GM18868 (cell line): ENCODE results near the gene DNTT.
A peak's percentile ranks its signal among the peaks of the same experiment; 100 is the strongest.

Experiments used
- ATAC-seq: cut with Tn5 transposase; IDR thresholded peaks from one replicate; pipeline ENCODE4 v1.9.1; 2021; ENCODE audit warnings: mild to moderate bottlenecking, moderate library complexity; ENCODE audit not compliant: unreplicated experiment

Gene DNTT

DNA sequence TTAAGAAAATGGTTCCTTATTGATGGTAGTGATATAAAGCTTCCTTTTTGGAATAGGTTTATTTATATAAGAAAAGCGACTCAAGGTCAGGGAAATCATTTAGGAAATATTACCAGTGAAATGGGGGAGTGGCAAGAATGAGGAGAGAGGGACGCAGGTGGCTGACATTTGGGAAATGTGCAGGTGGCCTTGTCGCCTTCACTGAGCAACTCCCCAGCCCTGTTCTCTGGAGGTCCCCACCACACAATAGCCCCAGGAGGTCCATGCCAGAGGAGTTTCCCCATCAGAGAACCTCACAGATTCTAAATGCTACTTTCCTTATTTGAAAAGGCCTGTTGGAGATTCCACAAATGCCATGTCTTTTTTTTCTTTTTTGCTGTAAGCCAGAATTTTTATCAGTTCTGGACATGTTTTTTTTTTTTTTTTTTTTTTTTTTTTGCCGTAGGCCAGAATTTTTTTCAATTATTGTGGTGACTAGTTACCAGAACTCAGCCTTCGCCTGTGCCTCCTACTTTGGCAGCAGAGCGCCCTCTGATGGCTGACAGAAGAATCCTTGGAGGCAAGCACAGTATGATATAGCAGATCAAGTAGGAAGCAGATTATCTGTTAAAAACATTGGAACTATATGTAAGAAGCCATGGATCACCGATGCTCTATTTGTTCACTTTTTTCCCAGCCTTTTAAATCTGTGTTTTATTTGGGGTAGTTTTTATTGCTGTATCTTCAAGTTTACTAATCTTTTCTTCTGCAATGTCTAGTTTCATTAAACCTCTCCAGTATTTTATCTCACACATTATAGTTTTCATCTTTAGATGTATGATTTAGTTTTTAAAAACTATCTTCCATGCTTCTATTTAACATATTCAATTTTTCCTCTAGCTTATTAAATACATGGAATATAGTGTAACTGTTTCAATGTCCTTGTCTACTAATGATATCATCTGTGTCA, 36.0 kb downstream of the DNTT start:
- peak; percentile 71 for ATAC-seq

DNA sequence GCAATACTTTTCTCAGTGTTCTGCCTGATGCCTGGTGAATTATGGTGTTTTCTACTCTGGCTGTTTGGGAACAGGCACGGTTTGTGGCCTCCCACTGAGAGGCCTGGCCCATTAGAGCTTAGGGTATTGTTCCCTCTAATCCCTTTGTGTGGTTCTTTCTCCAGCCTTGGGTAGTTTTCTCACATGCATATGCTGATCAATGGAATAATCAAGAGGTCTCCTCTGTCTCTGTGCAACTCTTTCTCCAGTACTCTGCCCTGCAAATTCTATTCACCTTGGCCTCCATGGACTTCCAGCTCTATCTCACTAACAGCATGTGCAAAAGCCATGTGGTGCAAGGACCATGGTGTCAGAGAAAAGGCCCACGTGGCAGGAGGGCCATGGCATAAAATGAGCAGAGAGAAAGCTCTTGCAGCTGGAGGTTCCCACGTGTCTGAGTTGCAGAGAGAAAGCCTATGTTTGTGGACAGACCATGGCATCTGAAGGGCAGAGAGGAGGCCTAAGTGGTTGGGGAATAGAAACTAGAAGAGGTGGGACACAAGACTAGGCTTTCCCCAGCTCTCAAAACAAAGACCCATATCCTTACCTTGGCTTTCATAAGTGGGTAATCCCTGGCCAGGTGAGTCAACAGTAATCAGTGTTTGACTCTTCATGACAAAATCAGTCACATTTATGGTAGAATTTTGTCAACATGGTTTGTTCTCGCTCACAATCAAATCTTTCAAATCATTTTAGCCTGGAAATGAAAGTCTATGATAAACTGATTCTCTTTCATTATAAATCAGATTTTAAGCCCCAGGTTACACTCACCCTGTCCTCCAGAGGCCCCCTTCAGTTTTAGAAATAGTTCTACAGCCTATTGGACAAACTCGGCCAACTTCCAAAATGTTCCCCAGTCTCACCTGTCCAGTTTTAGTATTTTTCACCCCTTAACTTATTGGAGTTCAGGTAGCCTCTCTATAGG, 37.3 kb downstream of the DNTT start:
- peak; percentile 81 for ATAC-seq

DNA sequence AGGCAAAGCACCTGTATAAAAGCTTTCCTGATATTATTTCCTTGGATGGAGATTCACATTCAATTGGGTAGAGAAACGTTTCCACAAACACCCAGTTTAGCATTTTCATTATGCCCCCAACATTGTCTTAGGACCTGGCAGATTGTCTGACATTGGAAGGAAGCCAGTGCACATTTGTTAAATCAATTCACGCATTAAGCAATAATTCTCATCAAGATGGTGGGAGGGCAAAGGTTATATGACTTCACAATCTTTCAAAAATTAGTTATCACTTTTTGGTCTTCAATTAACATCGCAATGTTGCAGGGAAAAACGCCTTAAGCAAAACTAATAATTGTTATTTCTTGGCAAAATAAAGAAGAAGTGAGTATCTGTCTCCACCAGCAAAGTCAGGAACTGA, 38.2 kb downstream of the DNTT start:
- ATAC-seq, result no peak

DNA sequence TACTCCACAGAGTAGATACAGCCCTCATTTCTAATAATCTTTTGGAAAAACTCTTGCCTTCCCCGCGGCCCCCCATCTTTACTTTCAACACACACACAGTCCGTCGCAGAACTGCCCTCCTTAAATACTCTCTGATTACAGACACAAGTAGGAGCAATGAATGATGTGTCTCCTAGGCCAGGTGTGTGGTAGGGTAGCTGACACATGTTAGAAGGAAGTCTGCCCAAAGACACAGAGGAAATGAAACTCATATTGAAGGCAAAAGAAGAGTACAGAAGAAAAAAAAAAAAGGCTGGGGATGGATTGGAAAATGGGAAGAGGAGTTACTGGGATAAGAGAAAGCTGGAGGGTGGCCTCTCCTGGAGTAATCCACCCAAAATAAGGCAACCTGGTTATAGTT, 39.9 kb downstream of the DNTT start:
- no peak for ATAC-seq

DNA sequence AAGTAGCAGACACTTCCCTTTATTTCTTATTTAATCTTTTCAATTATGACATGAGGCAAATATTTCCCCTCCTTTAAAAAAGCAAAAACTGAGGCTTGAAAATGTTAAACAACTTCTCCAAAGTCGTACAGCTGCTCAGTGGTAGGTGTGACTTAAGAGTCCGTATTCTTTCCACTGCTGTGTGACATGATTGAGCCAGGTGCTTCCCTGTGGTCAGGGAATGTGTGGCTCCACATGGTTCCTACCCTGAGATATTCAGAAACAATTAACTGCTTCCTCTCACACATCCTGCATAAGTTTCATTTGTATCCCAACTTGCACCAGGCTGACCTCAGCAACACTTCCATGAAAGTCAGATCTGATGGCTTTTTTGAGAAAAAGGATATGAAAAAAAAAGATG, 41.0 kb downstream of the DNTT start:
- ATAC-seq, result no peak

DNA sequence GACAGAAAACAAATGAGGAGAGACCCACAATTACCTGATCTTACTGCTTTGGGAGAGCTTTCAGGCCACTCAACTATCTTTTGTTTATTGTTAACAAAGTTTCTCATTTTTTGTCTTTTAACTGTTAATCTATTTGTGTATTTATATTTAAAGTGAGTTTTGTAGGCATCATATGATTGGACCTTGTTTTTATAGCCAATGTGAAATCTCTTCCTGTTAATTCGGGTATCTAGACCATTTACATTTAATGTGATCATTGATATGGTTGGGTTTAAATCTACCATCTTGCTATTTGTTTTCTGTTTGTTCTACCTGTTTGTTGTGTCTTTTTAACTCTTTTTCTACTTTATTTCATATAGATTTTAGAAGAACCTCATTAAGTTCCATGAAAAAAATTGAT, 42.1 kb downstream of the DNTT start:
- no peak for ATAC-seq

DNA sequence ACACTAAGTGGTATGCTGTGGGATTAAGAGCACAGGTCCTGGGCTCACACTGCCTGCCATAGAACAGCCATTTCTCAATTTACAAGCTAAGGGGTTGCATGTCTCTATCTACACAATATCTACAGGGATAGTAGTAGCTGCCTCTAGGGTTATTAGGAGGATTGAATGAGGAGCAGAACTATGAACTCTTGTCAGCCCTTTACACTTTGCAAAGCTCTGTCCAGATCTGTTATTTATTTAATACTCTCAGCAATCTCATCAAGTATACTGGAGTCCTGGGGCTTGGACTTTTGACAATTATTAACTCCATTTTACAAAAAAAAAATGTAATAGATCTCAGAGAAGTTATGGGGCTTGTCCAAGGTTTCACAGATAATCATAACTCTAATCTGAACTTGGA, 47.8 kb downstream of the DNTT start:
- no peak for ATAC-seq

DNA sequence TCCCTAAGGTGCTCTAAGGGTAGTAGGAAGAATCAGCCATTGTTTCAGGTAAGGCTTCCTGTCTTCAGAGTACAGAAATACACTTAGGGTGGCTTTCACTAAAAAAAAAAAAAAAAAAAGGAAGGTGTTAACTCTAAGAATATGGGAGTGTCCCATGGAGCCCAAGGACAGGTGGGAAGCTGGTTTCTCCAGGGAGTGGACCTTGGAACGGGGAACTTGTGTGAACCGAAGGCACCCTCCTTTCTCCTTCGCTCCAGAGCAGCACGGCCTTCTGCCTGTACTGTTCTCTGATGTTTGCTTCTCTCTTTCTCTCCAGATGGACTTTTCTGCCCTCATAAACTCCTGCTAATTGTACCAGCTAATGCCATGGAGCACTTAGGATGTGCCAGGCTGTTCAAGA, 48.3 kb downstream of the DNTT start:
- ATAC-seq, result no peak

DNA sequence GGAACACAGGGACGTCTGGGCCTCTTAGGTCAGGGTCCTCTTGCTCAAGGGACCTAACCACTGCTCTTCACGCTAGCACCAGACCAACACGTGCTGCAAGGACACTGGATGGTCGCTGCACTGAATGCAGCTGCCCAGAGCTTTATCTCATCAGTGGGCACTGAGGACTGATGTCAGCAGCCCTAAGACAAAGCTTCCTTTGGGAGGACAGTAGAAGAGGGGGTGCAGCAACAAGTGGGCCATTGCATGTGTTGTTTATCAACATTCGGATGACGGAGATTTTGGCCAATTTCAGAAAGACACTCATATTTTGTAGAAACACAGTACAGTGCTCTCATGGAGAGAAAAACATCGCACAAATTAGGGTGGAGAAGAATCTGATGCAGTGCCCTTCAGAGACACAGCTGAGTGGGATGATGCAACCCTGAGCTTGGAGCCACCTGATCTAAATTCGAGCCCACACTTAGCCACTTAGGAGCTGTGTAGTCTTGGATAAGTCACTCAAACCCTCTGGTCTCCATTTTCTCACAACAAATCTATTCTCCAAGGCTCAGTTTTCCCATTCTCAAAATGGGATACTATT, 52.9 kb downstream of the DNTT start:
- ATAC-seq, result no peak

DNA sequence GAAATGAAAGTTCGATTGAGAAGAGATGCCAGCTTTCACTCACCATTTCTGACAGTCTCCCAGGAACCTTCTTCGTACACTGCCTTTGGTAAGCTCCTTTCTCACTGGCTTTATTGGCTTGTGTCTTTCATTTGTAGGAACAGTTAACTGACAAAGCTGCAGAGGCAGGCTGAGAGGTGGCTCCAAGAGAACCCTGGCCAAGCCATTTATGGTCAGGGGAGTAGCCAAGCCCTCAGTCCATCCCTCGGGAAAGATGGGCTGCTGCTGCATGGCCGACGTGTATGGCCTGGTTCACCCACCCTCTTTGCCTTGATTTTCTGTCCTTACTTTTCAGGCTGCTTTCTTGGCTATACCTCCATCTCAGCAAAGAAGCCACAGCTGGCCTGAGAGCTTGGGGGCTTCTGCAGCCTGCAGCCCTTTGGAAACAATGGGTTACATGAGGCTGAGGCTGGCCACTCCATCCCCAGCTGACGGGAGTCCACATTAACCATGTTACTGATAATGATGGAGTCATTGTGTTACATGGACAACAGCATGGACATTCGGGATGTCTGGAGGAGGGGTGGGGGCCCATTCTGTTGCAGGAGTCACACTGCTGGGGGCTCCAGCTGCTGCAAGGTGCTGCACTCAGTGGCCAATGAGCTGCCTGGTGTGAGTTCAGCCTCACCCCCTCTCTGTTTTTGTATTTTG, 54.8 kb downstream of the DNTT start, which contains the start of gene OPALIN:
Gene OPALIN (minus strand): TSS at position 152 of the 690 bp plus-strand sequence. CDS start 106 bp downstream, at position 46.
- ATAC-seq, result no peak

DNA sequence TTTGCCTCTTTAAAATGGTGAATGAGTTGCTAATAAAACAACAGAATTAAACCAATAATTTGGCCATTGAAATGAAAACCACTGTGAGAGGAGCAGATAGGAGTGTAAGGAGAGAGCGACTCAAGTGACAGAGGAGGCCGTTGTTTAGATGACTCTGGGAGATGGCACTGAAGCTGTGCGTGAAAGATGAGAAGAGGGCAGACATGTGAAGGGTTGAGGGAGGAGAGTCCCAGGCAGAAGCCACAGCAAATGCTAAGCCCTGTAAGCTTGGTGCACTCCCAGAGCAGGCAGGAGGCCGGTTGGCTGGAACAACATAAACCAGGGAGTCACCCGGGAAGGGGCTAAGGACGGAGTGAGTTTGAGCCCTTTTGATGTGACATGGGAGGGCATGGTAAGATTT, 55.4 kb downstream of the DNTT start:
- no peak for ATAC-seq

DNA sequence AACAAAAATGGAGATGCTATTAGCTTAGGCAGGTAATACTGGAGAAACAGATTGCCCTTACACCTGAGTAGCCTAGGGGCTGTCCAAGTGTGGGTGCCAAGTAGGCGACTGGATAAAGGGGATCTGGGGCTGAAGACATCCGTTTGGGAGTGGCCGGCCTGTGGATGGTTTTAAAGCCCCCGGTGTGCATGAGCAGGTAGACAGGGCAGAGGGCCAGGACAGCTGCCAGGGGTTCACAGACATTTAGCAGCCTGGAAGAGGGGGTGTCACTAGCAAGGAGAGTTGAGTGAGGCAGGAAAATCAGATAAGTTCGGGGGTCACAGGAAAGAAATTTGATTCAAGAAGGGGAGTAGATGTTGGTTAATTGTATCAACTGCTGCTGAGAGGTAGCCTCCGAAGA, 56.1 kb downstream of the DNTT start:
- no peak for ATAC-seq

DNA sequence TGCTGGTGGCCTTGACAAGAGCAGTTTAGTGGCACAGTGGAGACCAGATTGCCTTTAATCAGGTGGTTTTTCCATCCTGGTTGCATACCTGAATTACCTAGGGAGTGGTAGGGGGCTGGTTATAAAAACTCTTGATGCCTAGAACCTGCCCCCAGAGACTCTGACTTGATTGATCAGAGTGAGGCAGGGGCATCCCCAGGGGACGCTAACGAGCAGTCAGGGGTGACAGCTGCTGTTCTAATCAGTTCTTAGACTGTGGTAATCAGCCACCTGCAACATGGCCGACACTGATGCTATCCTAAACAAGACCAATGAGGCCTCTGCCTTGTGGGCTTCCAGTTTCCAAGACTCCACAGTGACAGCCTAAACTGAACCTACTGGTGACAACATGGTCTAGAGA, 56.5 kb downstream of the DNTT start:
- no peak for ATAC-seq

DNA sequence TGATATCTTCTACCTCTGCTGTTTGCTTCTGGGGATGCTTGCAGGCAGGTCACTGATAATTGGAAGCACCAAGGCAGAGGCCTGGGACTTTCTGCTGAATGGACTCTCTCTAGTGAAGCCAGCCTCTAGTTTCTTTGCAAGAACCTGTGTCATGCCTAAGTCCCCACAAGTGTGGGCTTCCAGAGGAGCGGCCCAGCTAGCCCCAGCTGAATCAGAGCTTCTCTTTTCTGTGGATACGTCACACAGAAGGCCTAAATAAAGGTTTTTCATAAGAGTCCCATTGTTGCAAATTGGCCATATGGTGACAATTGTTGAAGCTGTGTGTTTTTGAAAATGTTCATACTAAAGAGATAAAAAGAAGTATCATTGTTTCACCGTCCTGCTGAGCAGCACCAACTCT, 61.3 kb downstream of the DNTT start:
- no peak for ATAC-seq

DNA sequence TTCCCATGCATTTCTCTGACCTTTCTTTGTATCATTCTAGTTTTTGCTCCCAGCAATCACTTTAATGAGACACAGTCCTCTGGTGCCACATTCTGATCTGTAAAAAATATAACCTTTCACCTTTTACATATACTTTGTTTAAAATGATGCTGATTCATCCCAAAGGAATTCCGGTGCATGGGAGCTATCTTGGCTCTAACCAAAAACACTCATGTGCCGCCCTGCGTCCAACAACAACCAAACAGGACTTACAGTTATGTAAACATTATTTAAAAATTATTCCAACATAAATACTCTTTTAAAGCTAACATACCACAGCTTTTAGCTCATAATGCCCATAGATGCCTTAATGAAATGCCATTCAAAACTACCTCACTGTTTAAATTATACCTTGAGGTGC, 62.3 kb downstream of the DNTT start:
- no peak for ATAC-seq

DNA sequence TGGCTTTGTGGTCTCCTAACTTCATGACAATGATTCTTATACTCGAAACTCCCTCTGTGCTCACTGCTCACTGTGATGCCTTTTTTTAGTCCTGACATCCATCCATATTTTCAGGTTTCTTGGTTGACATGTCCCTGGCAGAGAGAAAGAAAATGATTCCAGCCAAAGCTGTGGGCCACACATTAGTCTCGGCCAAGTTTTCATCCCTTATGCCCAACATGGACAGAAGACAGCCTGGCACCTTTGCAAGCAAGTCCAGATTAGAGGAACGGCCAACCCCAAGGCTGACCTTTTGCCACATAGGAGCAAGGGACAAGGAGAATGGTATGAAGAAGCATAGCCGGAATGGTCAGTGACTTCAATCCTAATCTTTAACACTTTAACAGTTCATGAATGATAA, 63.2 kb downstream of the DNTT start:
- ATAC-seq, result no peak

DNA sequence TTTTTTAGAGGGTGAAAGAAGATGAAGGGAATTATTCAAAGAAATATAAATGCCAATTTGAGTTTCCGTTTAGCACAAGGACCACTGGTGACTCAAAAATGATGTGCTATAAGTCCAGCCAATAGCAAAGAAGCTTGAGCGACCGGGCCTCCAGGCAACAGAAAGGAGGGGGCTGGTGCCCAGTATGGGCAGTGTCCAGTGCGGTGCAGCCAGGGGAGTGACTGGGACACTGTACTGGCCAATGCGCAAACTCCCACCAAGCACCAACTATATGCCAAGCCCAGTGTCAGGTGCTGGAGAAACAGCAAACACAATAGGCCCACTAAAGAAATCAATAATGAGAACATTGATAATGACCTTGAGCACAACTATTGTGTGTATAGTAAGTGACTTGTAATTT, 64.7 kb downstream of the DNTT start:
- ATAC-seq, result no peak

DNA sequence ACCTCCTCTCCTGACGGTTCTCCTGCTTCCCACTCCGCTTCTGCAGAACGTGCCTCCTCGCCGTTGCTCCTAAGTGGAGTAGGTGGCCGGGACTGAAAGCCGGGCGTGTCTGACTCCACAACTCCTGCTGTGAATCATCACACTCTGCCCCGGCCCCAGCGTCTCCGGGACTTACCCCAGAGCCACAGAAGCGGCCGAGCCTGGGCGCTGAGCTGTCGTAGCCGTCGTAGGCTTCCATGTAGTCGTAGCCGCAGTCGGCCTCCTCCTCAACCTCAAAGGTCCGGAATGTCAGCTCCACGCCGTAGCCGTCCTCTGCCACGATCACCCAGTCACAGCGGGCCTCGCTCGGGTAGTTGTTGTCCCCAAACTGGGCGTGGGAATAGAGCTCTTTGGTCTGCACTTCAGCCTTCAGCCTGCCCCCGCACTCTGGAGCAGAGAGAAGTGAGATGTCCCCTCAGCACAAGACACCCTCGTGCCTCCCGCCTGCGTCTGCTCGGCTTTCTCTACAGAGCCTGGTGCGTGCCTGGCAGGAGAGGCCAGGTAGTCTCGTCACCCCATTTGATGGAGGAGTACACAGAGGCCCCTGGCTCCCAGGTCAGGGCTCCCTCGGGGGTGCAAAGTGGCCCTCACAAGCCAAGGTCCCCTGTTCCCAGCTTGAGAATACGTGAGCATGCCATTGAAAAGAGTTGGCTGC, 65.8 kb downstream of the DNTT start:
- no peak for ATAC-seq

DNA sequence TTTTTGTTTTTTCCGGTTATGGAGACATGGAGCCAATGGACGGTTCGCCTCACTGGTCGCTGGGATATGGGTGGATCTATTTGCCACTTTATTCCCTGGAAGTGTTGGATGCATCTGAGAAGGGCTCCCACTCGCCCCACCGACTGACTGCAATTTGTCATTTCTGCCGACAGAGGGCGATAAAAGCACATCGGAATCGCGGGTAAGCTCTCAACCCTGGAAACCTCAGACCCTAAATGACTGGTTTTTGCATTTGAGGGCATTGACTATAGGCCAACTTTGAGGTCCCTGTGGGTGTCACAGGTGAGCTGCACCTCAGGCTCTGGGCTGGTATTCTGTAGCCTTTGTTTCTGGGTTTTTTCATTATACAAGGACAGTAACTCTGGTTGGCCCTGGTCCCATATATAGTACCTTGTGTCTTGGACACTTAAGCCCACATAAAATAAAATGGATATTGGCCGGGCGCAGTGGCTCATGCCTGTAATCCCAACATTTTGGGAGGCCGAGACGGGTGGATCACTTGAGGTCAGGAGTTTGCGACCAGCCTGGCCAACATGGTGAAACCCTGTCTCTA, 66.4 kb downstream of the DNTT start:
- ATAC-seq, result no peak

DNA sequence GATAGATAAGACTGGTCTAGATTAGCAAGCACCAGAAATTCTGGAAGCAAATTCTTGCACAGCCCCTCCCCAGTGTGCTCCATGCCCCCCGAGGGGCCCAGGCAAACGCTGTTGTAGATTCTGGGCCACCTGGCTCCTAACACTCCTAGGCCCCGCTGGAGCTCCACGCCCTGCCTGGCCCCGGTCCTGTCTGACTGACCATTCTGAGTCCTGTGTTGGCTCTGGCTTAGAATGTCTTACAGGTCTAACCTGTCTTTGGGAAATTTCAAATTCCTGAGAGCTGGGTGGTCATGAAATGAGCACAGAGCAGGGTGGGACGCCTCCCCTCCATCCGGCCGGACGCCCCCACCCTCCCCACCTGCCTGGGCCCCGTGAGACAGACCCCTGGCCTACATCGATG, 67.1 kb downstream of the DNTT start:
- no peak for ATAC-seq
